Ascending aorta (tissue), 2 donors: ENCODE measurements around the gene KCTD2. TPM values are rescaled to one million over a fixed set of nuclear protein-coding genes. Genes with fewer than 3 reads are reported as not detected.

Experiments used
- DNase-seq, 2 donors: peaks; one replicate each; pipeline ENCODE4 v3.0.0-alpha.2; 2019; ENCODE audit warnings: low spot score in 2 of 2
- H3K27ac ChIP-seq, 2 donors: fragments of 200-600 bp; sonication (generic); one replicate each; pipeline ENCODE4 v1.5.1; 2016 to 2017; ENCODE audit warnings: mild to moderate bottlenecking in 1 of 2
- H3K27me3 ChIP-seq: fragments of 200-600 bp; sonication (generic); one replicate; pipeline ENCODE4 v1.5.1; 2017
- H3K36me3 ChIP-seq, 2 donors: fragments of 200-600 bp; sonication (generic); one replicate each; pipeline ENCODE4 v1.5.1; 2016
- H3K4me1 ChIP-seq, 2 donors: fragments of 200-600 bp; sonication (generic); one replicate each; pipeline ENCODE4 v1.5.1; 2016 to 2017; ENCODE audit warnings: mild to moderate bottlenecking in 1 of 2
- H3K4me3 ChIP-seq, 2 donors: fragments of 200-600 bp; sonication (generic); one replicate each; pipeline ENCODE4 v1.5.1; 2016 to 2017; ENCODE audit warnings: mild to moderate bottlenecking in 1 of 2
- H3K9me3 ChIP-seq, 2 donors: fragments of 200-600 bp; sonication (generic); one replicate each; pipeline ENCODE4 v1.5.1; 2016
- CTCF ChIP-seq, 3 experiments: fragments of 200-600 bp in 2 of 3; fragments of 450-650 bp in 1 of 3; sonication (generic) in 2 of 3; IDR thresholded peaks; one replicate each; pipeline ENCODE4 v1.5.1; 2016 to 2019; ENCODE audit warnings: antibody characterized with exemption in 3 of 3, mild to moderate bottlenecking in 1 of 3, moderate library complexity in 1 of 3
- intact Hi-C: fragments of 100-400 bp; cut with DNase I; formaldehyde crosslinking; loops from one replicate; pipeline ENCODE4 v1.15.1; 2023
- total RNA-seq: library from RNA; depleted of rRNA; stranded (reverse); fragments of >200 nt; gene quantifications from one replicate; pipeline ENCODE4 v1.1.0, GENCODE V29; 2016

KCTD2 gene
- total RNA-seq, 1 donor from 2014 or later = 31.4 TPM

DNA sequence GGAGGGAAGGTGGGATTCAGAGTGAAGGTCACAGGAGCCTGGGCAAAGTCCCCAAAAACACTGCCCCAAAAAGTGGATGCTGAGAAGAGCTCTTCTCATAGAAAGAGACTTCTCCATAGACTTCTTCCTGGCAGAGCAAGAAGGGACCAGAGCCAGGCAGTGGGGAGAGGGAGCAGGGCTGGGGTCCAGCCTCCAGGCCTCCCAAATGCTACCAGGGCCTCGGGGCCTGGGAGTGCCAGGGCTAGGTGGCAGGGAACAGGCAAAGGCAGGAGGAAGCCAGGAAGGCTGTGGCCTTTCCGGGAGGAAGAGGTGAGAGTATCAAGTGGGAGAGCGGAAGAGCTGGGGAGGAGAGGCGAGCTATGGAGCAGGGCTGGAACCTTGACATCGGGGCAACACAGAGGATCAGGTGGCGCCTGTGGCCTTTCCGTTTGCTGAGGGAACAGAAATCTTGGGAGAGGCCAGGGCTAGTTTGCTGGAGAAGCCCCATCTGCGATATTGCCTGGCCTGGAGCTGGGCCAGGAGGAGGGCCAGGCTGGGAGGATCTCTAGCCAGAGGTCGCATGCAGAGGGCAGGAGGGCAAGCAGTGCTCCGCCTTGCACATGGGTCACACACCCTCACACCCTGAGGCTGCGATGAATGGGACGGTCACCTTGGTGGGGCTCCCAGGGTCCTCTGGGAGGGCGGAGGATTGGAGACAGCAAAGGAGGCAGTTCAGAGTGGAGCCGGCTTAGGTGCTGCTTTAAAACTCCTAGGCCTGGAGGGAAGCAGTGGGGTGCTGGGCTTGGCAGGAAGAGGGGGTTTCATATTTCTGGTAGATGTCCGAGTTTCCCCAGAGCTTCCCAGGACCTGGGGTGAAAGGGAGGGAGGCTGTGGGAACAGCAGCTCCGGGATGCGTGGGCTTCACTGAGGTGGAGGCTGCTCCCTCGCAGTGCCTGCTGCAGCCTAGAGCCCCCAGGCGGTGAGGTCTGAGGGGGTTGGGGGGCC lies 44.1 kb downstream of the KCTD2 start:
- Histone ChIP-seq H3K36me3 (no peaks in the 10 kb centered on the region), H3K27me3 (no peaks in the 10 kb centered on the region), H3K4me1 (peaks cover 3% of the 10 kb centered on the region in 2 donors), H3K9me3 (no peaks in the 10 kb centered on the region), H3K4me3 (no peak overlapping the region), H3K27ac (no peak overlapping the region)
- DNase-seq = no peak
- intact Hi-C loops = no loop called here
- TF ChIP-seq CTCF (IDR thresholded peaks at IDR 0.05) = no peak

GRCh38 chr17:75091855-75092327 lies 44.9 kb downstream of the KCTD2 start:
- no peak for TF ChIP-seq CTCF (IDR thresholded peaks at IDR 0.05)
- intact Hi-C loops = no loop called here
- Histone ChIP-seq H3K9me3 (no peaks in the 10 kb centered on the region), H3K4me1 (peaks cover 3% of the 10 kb centered on the region in 2 donors), H3K36me3 (no peaks in the 10 kb centered on the region), H3K27me3 (no peaks in the 10 kb centered on the region), H3K27ac (no peak overlapping the region), H3K4me3 (no peak overlapping the region)
- DNase-seq = no peak

DNA sequence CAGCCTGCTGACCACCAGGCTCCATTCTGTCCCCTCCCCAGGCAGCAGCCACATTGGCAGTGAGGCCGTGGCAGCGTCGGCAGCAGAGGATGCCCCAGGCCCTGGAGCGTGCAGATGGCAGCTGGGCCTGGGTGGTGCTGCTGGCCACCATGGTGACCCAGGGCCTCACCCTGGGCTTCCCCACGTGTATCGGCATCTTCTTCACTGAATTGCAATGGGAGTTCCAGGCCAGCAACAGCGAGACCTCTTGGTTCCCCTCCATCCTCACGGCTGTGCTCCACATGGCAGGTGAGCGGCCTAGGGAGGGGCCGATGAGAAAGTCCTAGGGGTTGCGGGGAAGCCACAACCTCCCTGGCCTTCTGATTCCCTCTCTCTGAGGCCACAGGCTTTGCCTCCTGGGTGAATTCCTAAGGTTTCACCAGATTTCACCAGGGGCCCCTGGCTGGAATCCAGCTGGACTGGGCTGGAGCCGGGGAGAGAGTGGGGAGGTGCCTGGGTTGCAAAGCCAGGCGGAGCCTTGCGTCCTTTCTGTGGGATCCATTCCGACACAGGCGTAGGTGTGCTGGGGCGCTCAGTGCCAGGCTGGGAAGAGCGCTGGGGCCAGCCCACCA lies 46.6 kb downstream of the KCTD2 start:
- no peak for DNase-seq
- Histone ChIP-seq H3K4me1 (peaks cover 3% of the 10 kb centered on the region in 2 donors), H3K9me3 (no peaks in the 10 kb centered on the region), H3K27ac (no peak overlapping the region), H3K27me3 (no peaks in the 10 kb centered on the region), H3K36me3 (no peaks in the 10 kb centered on the region), H3K4me3 (no peak overlapping the region)
- intact Hi-C loops = no loop called here
- no peak for TF ChIP-seq CTCF (IDR thresholded peaks at IDR 0.05)

GRCh38 chr17:75094871-75095399 lies 47.9 kb downstream of the KCTD2 start:
- no peak for DNase-seq
- intact Hi-C loops = no loop called here
- peaks cover 0 to 3% of the 10 kb centered on the region in 2 donors for H3K4me1 ChIP-seq
- H3K9me3 ChIP-seq = no peaks in the 10 kb centered on the region
- H3K27ac ChIP-seq = no peak overlapping the region
- no peaks in the 10 kb centered on the region for H3K36me3 ChIP-seq
- no peak overlapping the region for H3K4me3 ChIP-seq
- H3K27me3 ChIP-seq = no peaks in the 10 kb centered on the region
- TF ChIP-seq CTCF (IDR thresholded peaks at IDR 0.05) = no peak

GRCh38 chr17:75096082-75096625 lies 49.1 kb downstream of the KCTD2 start:
- Histone ChIP-seq H3K27me3 (no peaks in the 10 kb centered on the region), H3K4me1 (peaks cover 0 to 3% of the 10 kb centered on the region in 2 donors), H3K27ac (no peak overlapping the region), H3K4me3 (no peak overlapping the region), H3K9me3 (no peaks in the 10 kb centered on the region), H3K36me3 (no peaks in the 10 kb centered on the region)
- peak; percentile 27 to 76 for DNase-seq
- intact Hi-C loops = no loop called here
- TF ChIP-seq CTCF (IDR thresholded peaks at IDR 0.05) = no peak
